Measurements from ENCODE around the gene SSC5D.

Gene SSC5D

DNA sequence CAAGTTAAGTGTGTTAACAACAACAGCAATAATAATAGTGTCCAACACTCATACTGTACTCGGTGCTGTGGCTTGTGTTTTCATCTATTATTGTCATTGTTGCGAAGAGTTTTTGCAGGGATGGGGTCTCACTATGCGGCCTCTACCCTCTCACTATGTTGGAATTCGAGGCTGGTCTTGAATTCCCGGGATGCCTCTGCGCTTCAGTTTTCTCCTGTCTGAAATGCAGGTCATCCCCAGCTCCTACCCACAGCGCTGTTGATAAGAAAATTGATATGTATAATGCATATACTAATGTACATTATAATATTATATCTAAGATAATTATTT is 62.0 kb downstream of the SSC5D start:
- no peak for DNase-seq (ENCODE audit: low spot score)
- TF ChIP-seq, protein P1, sequence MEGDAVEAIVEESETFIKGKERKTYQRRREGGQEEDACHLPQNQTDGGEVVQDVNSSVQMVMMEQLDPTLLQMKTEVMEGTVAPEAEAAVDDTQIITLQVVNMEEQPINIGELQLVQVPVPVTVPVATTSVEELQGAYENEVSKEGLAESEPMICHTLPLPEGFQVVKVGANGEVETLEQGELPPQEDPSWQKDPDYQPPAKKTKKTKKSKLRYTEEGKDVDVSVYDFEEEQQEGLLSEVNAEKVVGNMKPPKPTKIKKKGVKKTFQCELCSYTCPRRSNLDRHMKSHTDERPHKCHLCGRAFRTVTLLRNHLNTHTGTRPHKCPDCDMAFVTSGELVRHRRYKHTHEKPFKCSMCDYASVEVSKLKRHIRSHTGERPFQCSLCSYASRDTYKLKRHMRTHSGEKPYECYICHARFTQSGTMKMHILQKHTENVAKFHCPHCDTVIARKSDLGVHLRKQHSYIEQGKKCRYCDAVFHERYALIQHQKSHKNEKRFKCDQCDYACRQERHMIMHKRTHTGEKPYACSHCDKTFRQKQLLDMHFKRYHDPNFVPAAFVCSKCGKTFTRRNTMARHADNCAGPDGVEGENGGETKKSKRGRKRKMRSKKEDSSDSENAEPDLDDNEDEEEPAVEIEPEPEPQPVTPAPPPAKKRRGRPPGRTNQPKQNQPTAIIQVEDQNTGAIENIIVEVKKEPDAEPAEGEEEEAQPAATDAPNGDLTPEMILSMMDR (conservative IDR thresholded peaks at IDR 0.05; ENCODE audit: low read depth) = no peak
- no peak overlapping the region for H3K27ac ChIP-seq
- CTCF ChIA-PET = interaction anchor here (0.6 kb wide), 3 partner anchors 20 to 1157 kb away, joined by 3 to 4 read pairs (median 3); no protein-coding TSS in a partner anchor
- POLR2A ChIA-PET (ENCODE audit: low non-redundant PET) = no interaction called here

DNA sequence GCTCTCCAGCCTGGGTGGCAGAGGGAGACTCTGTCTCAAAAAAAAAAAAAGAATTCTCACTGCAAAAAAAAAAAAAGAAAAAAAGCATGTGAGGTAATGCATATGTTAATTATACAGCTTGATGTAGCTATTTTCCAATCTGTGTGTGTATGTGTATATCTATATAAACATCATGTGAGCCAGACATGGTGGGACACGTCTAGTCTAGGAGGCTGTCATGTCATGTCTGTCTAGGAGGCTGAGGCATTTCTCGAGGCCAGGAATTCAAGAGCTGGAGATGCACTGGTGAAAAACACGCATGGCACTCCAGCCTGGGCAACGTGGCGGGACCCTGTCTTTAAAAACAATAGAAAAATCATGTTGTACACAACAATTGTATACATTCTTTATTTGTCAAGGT is 64.0 kb downstream of the SSC5D start:
- TF ChIP-seq, protein P1 (conservative IDR thresholded peaks at IDR 0.05; ENCODE audit: low read depth) = no peak
- CTCF ChIA-PET = interaction anchor here (0.5 to 1.1 kb wide), 3 partner anchors 25 to 84 kb away, joined by 3 to 4 read pairs (median 3); no protein-coding TSS in a partner anchor

DNA sequence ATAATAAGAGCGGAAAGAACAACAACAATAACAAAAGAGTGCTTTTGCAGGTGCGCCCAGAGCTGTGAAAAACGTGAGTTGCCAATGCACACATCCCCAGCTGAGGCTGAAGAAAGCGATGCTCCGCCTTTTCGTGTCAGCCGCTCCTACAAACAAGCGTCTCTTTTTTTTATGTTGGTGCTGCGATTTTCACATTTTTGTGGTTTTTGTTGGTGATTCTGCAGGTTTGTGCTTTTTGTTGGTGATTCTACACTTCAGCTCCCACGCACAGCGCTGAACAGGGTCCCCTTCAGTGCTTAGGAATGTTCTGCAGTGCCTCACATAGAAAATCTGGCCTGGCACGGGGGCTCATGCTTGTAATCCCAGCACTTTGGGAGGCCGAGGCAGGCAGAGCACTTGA is 64.4 kb downstream of the SSC5D start:
- ChIA-PET CTCF (interaction anchor here (0.5 to 1.1 kb wide), 3 partner anchors 24 to 84 kb away, joined by 3 to 4 read pairs (median 3); no protein-coding TSS in a partner anchor), POLR2A (ENCODE audit: low non-redundant PET) (no interaction called here)
- no peak for DNase-seq (ENCODE audit: low spot score)
- no peak overlapping the region for H3K27ac ChIP-seq
- TF ChIP-seq, protein P1 (conservative IDR thresholded peaks at IDR 0.05; ENCODE audit: low read depth) = no peak

More for the DNA sequence above, 64.0 kb downstream of the SSC5D start:
- DNase-seq (ENCODE audit: low spot score) = no peak
- H3K27ac ChIP-seq = no peak overlapping the region
- POLR2A ChIA-PET (ENCODE audit: low non-redundant PET) = no interaction called here

DNA sequence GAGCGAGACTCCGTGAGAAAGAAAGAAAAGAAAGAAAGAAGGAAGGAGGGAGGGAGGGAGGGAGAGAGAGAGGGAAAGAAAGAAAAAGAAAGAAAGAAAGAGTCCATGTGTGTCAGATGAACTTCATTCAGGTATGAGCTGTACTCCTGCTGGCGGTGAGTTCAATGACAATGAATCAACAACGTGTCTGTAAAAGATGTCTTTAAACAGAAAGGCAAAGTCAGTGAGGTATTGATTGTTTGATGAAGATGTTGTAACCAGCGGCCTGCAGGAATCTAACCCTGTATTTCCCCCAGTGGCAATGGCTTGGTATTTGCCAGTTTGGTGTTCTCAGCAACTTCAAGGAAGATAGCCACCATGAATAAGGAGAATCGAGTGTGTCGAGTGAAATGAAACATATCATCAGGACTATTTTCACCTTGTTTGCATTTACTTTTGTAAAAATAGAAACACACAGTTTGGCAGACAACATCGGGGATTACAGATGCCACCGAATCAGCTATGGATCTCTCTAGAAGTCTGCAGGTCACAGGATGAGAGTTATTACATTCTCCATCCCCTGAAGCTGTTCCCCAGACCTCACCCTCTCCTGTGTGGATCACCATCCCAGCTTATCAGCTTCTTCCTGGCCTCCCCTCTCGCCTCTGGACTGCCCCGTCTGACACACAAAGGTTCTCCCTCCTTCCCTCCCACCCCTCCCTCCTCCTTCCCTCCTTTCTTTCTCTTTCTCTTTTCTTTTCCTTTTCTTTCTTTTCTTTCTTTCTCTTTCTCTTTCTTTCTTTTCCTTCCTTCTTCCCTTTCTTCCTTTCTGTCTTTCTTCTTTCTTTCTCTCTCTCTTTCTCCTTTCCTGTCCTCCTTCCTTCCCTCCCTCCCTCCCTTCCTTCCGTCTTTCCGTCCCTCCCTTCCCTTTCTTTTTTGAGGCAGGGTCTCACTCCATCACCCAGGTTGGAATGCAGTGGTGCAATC is 65.3 kb downstream of the SSC5D start:
- TF ChIP-seq, protein P1 (conservative IDR thresholded peaks at IDR 0.05; ENCODE audit: low read depth) = no peak
- ChIA-PET POLR2A (ENCODE audit: low non-redundant PET) (no interaction called here), CTCF (no interaction called here)
- no peak overlapping the region for H3K27ac ChIP-seq
- DNase-seq (ENCODE audit: low spot score) = no peak

DNA sequence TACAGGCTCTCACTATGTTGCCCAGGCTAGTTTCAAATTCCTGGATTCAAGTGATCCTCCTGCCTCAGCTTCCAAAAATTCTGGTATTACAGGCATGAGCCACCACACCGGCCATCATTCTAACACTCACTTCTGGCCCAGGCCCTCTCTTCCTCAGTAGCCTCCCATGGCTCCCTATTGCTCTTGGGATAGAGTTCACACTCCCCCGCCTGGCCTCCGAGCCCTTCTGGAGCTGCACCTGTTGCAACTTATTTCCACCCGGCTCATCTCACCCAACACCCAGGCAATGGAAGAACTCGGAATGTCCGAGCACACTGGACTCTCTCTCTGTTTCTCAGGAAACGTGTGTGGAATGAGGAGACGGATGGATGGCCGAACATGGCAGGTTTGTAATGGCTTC is 66.1 kb downstream of the SSC5D start:
- POLR2A ChIA-PET (ENCODE audit: low non-redundant PET) = no interaction called here
- DNase-seq (ENCODE audit: low spot score) = no peak
- CTCF ChIA-PET = no interaction called here
- TF ChIP-seq, protein P1 (conservative IDR thresholded peaks at IDR 0.05; ENCODE audit: low read depth) = no peak
- H3K27ac ChIP-seq = no peak overlapping the region

DNA sequence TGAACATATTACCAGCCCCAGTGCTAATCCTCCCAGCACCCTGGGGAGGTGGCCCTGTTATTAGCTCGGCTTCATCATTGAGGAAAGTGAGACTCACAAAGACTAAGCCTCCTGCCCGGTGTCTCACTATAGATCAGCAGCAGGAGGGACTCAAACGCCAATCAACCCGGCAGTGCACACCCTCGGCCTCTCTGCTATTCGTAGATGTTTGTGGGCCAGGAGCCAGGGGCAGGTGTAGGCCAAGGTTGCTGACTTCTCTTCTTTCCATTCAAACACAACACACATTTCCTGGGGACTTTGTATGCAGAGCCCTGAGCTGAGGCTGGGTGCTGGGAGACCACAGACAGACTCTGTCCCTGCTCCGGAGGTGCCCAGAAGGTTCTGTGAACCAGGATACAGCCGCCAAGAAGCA is 66.5 kb downstream of the SSC5D start:
- TF ChIP-seq, protein P1 (conservative IDR thresholded peaks at IDR 0.05; ENCODE audit: low read depth) = no peak
- no peak overlapping the region for H3K27ac ChIP-seq
- ChIA-PET POLR2A (ENCODE audit: low non-redundant PET) (no interaction called here), CTCF (no interaction called here)
- DNase-seq (ENCODE audit: low spot score) = no peak

Measured in RWPE1 (cell line).